GM20431 (cell line): ENCODE measurements around the gene PSTPIP2.

Source experiments
- in situ Hi-C: fragments of 300-500 bp; cut with MseI, MboI; formaldehyde crosslinking; loops from one replicate; pipeline ENCODE4 v1.15.0; 2020; ENCODE audit warnings: low sequenced_read_pairs; ENCODE audit not compliant: unreplicated experiment

The PSTPIP2 gene

DNA sequence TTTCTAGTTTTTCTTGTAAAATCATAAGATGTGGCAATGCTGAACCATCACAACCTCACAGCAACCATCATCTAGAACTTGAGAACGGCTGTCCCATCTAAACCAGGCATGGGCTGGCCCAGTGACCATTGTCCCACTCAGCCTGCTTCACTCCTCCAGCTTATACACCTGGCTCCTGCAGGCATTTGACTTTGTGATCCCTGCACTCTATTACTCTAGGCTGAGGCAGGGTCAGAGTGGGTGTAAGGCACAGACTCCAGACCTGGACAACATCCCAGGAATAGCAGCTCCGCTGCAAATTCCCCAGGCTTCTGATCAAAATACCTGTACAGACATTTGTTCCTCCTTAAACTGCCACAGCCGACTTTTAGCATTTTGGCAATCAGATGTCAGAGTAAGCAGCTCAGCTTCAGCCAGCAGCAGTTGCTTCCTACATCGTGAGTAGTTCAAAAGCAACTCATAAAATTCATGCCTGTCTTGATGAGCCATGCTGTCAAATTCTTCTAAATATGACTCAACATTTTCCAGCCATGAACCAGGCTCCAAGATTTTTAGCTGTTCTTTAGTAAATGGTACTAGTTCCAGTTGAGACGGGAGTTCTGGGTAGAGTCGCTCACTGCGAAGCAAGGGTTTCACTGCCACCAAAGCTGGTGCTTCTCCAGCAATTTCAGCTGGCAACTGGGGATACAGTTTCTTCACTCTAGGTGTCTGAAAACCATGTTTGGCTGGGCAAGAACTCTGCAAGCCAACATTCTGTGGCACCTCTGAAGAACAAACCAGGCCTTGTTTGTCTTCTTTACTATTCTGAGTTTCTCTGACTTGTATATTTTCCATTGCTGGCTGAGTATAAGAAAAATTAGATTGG is 117.8 kb downstream of the PSTPIP2 start:
- in situ Hi-C loops, result no loop called here

DNA sequence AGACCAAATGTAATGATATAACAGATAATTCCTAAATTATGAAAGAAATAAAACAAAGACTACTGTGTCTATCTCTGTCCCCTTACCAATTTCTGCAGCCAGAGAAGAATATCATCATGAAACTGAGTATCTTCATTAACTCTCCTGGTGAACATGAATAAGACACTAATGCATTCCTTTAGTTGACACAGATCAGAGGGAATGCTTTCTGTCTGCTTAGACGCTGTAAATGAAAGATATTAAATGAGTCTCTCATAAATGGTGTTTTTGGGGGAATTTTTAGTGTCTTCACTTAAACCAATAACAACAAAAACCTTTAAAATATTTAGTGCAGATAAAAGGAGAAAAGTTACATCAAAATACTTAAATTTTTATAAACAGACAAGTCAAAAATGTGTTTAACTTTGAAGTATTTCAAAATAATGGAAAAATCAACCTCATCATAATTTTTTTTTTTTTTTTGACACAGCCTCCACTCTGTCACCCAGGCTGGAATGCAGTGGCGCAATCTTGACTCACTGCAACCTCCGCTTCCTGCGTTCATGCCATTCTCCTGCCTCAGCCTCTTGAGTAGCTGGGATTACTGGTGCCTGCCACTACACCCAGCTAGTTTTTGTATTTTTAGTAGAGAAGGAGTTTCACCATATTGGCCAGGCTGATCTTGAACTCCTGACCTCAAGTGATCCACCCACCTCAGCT is 120.9 kb downstream of the PSTPIP2 start:
- in situ Hi-C loops, result no loop called here

DNA sequence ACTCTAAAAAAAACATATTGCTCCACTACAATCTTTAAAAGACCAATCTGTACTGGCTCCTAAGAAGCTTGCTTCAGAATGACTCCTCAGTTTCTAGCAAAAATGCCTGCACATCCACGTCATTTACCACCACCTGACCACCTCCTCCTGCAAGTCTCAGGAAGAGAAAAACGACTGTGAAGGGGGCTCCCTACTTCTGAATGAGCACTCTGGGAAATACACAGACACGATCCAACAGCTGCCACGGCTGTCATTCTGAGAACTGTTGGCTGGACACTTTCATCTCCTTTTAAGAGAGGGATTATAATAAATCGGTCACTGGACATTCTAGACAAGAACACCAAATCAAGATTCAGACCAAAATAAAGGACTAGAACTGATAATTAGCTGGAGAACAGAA is 126.4 kb downstream of the PSTPIP2 start:
- in situ Hi-C loops, result no loop called here

DNA sequence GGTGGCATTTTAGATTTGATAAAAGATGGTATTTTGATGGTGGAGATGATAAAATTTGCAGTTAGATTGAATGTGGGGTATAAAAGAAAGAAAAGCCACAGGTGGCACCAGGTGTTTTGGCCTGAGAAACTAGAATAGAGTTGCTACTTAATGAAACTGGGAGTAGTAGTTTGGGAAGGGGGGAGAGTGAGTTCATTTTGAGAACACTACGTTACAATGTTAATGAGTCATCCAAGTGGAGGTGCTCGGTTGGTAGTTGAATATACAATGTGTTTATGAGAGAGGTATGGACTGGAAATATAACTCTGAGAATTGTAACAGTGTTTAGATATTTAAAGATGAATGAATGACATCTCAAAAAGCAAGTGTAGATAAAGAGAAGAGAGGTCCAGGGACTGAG is 131.3 kb downstream of the PSTPIP2 start:
- in situ Hi-C loops, result no loop called here

DNA sequence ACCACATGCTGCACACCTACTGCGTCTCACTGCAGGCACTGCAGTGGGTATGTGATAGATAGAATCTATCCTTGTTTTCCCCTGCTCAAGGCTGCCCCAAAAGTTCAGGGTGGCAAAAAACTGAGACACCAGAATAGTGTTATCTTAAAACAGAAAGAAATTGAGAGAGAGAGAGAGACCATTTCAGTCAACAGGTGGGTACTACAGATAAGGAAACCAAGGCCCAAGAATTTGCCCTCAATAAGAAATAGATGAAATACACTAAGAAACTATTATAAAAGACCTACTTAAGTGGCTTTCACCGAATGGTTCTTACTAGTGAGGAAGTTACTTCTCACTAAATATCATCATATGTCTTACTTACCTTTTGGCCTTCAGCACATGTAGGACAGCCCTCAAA is 132.8 kb downstream of the PSTPIP2 start:
- in situ Hi-C loops, result no loop called here

DNA sequence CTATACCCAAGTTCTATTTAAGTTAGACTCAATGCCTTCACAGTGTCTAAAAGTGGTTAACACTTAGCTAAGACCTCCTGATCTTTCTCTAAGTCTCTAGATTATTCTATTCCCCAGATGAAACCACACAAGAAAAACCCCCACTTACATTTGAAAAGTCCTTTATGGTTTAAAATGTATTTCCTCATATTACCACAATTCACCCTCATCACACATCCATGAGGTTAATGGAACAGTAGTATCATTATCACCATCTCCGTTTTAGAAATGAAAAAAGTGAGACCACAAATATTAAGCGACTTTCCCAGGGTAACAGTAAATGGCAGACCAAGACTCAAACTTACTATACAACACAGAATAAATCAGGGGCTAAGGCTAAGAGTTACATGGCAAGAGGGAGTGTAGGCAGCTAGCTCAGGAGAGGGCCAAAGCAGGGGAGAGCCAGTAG is 133.5 kb downstream of the PSTPIP2 start:
- in situ Hi-C loops, result no loop called here

DNA sequence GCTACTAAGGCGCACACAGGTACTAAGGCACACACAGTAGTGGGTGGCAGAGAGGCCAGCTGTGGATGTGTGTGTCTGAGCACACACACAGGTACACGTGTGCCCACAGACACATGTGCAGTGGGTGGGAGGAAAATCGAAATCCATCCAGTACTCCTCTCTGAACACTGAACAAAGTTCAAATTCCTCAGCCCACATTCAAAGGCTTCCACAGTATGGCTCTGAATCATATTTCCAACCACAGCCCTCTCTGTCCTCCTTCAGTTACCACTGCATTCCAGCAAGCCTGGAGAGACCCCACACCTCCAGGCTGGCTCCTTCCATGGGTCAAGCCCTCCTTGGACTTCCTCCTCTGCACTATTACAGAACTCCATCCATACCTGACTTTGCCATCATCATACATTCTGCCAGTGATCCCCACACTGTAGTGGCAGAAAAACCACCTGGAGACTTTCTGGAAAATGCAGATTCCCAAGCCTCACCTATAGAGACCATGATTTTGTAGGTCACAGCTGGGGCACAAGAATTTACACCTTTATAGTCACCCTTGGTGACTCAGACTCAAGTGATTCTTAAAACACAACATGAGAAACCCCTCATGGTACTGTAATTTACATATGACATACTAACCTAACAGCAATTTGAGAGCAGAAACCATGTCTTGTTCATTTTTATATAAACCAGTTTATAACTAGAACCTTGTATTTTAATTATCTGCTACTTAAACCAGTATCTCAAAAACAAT is 136.3 kb downstream of the PSTPIP2 start:
- in situ Hi-C loops, result no loop called here
